Skeletal muscle tissue (tissue), 4 donors: ENCODE data around the gene GOLIM4. TPM values are rescaled to one million over a fixed set of nuclear protein-coding genes. Genes with fewer than 3 reads are reported as not detected.

Source experiments
- H3K27ac ChIP-seq: one replicate; pipeline ENCODE4 v1.7.0; 2013; ENCODE audit warnings: mild to moderate bottlenecking, low read depth, low read length, inconsistent platforms
- H3K27me3 ChIP-seq, 3 donors: one replicate each; pipeline ENCODE4 v1.7.0; 2013; ENCODE audit warnings: low read length in 3 of 3; ENCODE audit not compliant: control insufficient read depth in 3 of 3, insufficient read depth in 3 of 3
- H3K36me3 ChIP-seq, 3 donors: one replicate each; pipeline ENCODE4 v1.7.0; 2013; ENCODE audit warnings: low read length in 3 of 3; ENCODE audit not compliant: control insufficient read depth in 3 of 3, insufficient read depth in 3 of 3
- H3K4me1 ChIP-seq, 3 donors: one replicate each; pipeline ENCODE4 v1.7.0; 2013; ENCODE audit warnings: low read length in 3 of 3, mild to moderate bottlenecking in 3 of 3; ENCODE audit not compliant: control insufficient read depth in 3 of 3, insufficient read depth in 3 of 3
- H3K4me3 ChIP-seq, 3 donors: one replicate each; pipeline ENCODE4 v1.7.0; 2013; ENCODE audit warnings: low read length in 3 of 3
- H3K9ac ChIP-seq, 3 donors: one replicate each; pipeline ENCODE4 v1.7.0; 2013; ENCODE audit warnings: low read length in 3 of 3, mild to moderate bottlenecking in 3 of 3, moderate library complexity in 2 of 3, low read depth in 1 of 3
- H3K9me3 ChIP-seq, 3 donors: one replicate each; pipeline ENCODE4 v1.7.0; 2013; ENCODE audit warnings: low read length in 3 of 3; ENCODE audit not compliant: control insufficient read depth in 3 of 3
- total RNA-seq: library from RNA; depleted of rRNA; stranded (reverse); fragments of >200 nt; gene quantifications from one replicate; pipeline ENCODE4 v1.2.3, GENCODE V29; 2014
- donor health status: Osteomylitis.

The GOLIM4 gene
- total RNA-seq, 1 donor from 2014 or later: 23.5 TPM

DNA sequence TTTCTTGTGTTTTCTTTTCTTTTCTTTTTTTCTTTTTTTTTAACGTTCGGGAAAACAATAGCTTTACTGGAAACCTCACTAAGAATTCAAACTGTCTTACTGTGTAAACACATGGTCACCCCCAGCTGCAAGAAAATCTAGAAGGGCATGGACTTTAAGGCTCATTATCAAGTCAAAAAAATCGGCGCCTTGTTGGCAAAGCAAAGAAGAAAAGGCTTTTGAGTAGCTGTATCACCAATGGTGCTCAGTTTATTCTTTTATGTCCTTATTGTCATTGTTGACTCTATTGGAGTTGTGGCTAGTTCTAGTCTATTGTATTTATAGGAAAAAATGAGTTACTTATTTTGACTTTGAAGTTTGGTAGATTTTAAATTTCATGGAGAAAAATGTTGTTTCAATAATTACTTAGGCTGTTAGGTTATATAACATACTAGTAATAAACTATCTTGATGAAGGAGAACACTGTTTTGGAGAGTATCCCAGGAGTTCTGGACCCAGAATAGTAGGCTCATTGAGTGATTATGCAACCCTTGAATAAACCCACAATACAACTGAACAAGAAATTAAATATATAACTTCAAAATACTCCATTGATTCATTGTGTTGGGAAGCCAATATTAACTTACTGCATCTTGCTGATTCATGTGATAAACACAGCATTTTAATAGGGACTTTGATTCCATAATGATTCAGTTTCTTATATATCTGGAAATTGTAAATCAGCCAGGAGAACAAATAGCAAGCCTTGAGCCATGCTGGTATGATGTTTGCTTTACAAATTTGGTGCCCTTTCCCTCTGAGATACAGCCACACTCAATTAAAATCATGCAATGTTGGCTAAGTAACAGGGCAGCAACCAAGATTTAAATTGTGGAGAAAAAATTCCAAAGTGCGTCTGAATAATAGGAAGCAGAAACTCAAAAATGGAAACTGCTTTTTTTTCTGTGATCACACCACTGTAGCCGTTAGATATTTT, 27.8 kb upstream of the GOLIM4 start:
- Histone ChIP-seq H3K27me3 (no peaks in the 10 kb centered on the region), H3K9ac (no peak overlapping the region), H3K4me1 (peaks cover 0 to 16% (median 3%) of the 10 kb centered on the region in 3 donors), H3K27ac (no peak overlapping the region), H3K9me3 (no peaks in the 10 kb centered on the region), H3K4me3 (no peak overlapping the region), H3K36me3 (no peaks in the 10 kb centered on the region)

DNA sequence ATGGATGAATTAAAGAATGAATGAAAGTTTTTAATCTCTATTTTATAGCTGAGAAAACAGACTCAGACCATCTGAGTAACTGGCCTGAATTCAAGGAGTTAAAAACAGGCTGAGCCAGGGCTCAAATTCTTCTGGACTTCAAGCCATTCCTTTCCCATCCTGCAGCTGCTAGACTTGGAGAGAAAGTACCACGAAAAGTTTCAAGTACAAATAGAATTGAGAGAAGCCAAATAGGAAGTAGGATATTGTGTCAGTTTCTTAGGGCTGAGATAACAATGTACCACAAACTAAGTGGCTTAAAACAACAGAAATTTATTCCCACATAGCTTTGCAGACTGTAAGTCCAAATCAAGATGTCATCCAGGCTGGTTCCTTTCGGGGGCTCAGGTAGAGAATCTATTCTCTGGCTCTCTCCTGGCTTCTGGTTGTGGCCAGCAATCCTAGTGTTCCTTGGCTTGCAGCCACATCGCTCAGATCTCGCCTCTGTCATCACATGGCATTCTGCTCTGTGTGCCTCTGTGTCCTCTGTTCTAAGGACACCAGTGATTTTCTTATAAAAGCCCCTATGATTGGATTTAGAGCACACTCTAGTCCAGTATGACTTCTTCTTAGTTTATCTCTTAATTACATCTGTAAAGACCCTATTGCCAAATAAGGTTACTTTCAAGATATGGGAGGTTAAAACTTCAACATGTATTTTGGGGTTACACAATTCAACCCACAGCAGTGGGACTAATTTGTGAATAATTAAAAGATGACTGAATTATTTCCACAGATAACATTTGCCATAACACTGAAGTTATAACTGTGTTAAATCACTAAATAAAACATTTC, 25.7 kb upstream of the GOLIM4 start:
- peak overlapping the region; percentile 22 for H3K27ac ChIP-seq
- no peaks in the 10 kb centered on the region for H3K36me3 ChIP-seq
- peak overlapping the region in 1 of 3 donors; percentile 49 for H3K4me3 ChIP-seq
- H3K4me1 ChIP-seq: peaks cover 0 to 16% (median 3%) of the 10 kb centered on the region in 3 donors
- H3K27me3 ChIP-seq: no peaks in the 10 kb centered on the region
- no peaks in the 10 kb centered on the region for H3K9me3 ChIP-seq
- no peak overlapping the region for H3K9ac ChIP-seq

DNA sequence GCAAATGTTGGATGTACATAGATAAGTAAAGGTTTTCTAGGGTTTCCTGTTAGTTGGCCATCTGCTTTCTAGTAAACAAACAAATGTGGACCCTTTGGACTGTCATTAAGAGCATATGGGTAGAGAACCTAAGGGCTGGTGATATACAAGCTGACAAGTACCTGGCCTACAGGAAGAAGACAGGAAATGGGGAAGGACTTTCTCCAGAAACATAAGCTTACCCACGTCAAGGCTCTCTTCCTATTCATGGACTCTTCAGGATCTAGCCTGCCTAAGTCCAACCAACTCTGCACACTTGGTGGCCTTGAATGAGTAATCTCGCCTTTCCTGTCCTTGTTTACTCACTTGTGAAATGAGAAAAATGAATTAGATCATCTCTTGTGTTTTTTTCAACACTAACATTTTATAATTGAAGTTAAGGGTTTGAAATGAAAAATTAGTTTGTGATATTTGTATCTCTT, 22.2 kb upstream of the GOLIM4 start:
- H3K9me3 ChIP-seq: no peaks in the 10 kb centered on the region
- no peak overlapping the region for H3K9ac ChIP-seq
- peaks cover 0 to 9% (median 3%) of the 10 kb centered on the region in 3 donors for H3K4me1 ChIP-seq
- H3K27me3 ChIP-seq: no peaks in the 10 kb centered on the region
- H3K36me3 ChIP-seq: no peaks in the 10 kb centered on the region
- H3K4me3 ChIP-seq: no peak overlapping the region
- H3K27ac ChIP-seq: no peak overlapping the region

DNA sequence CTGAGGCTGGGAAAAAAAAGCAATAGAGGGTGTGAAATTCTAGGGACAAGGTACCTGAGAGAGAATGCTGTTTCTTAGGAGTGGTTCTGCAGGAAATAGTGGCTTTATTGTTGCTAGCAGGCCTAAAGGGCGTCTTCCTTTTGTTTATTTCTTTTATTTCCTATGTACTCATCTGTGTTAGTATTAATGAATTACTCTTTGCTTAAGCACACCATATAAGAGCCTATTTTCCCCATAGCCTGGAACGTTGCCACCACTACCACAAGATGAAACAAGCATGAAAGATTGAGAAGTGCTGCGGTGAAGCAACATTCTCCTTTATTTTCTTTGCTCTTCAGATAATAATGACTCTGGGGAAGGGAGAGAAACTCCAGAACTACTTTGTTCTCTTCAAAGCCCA, 21.3 kb upstream of the GOLIM4 start:
- Histone ChIP-seq H3K27ac (no peak overlapping the region), H3K36me3 (no peaks in the 10 kb centered on the region), H3K4me1 (peaks cover 0 to 9% (median 3%) of the 10 kb centered on the region in 3 donors), H3K9ac (no peak overlapping the region), H3K4me3 (no peak overlapping the region), H3K9me3 (no peaks in the 10 kb centered on the region), H3K27me3 (no peaks in the 10 kb centered on the region)

DNA sequence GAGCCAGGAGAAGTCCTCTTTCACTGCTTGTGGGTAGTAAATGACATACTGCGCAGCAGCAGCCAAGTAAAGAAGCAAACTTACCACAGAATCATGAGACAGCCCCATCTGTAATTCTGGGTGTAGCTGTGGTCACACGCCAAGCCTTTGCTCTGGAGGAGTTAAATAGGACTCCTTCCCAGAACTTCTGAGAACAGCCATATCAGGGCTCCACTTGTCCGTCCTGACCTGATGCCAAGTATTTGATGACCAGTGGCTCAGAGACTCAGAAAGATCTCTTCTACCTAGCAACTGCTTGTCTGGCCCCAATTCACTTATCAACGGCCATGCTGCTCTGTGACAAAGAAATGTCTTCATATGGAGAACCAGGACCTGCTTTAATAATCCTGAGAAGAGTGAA, 20.6 kb upstream of the GOLIM4 start:
- Histone ChIP-seq H3K4me3 (peak overlapping the region in 1 of 3 donors; percentile 11), H3K9ac (no peak overlapping the region), H3K27ac (peak overlapping the region; percentile 34), H3K36me3 (no peaks in the 10 kb centered on the region), H3K4me1 (peaks cover 0 to 3% (median 0%) of the 10 kb centered on the region in 3 donors), H3K27me3 (no peaks in the 10 kb centered on the region), H3K9me3 (no peaks in the 10 kb centered on the region)

DNA sequence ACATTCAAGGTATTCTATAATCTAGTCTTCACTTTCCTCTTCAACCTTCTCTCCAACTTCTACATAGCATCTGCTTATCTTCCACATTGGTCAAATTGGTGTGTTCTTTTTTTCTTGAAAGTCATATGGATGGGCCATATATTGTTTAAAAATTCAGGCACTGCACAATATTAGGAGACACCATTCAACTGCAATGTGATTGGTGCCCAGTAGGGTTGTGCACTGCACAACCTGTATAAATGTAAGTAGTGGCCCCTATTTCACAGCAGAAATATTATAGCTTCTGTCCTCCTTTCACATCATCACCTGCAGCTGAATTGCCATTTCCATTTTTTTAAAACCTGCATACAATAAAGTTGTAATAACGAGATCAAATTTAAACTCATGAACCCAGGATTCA, 18.1 kb upstream of the GOLIM4 start:
- Histone ChIP-seq H3K9ac (no peak overlapping the region), H3K27ac (no peak overlapping the region), H3K9me3 (no peaks in the 10 kb centered on the region)

DNA sequence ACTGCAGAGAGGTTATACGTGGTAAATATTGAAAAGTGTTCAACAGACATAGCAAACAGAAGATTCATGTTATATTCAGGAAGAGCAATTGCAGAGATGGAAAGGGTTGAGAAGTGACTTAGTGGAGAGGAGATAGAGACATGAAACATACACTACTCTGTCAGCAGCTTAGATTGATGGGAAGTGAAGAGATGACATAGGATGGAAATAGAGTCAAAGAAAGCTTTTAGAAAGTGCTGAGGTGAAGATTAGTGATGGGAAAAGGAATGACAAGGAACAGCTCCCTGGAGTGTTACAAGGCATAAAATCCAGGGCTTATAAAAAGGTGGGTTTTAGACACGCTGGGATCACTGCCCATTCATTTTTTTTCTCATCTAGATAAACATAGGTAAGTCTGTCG, 17.2 kb upstream of the GOLIM4 start:
- no peaks in the 10 kb centered on the region for H3K4me1 ChIP-seq
- H3K27ac ChIP-seq: no peak overlapping the region
- H3K9ac ChIP-seq: no peak overlapping the region
- H3K4me3 ChIP-seq: no peak overlapping the region
- no peaks in the 10 kb centered on the region for H3K9me3 ChIP-seq
- H3K36me3 ChIP-seq: no peaks in the 10 kb centered on the region
- H3K27me3 ChIP-seq: no peaks in the 10 kb centered on the region

More for the DNA sequence above, 18.1 kb upstream of the GOLIM4 start:
- no peaks in the 10 kb centered on the region for H3K27me3 ChIP-seq
- no peaks in the 10 kb centered on the region for H3K4me1 ChIP-seq
- H3K4me3 ChIP-seq: no peak overlapping the region
- H3K36me3 ChIP-seq: no peaks in the 10 kb centered on the region

DNA sequence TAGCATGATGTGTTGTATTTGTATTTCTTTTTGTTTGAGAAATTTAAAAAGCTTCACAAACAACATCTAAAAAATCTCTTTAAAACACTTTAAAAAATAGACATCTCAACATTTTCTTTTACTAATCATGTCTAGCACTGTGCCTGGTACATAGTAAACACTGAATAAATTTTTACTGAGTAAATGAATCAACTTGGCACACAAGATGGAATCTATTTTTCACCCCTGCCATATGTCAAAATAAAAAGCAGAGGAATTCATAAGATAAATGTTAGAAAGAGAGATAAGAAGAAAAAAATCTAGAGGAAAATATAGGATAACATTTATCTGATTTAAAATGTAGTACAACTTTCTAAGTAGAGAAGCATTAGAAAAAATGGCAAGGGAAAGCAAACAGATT, 8.6 kb upstream of the GOLIM4 start:
- Histone ChIP-seq H3K27ac (no peak overlapping the region), H3K4me1 (no peaks in the 10 kb centered on the region), H3K27me3 (no peaks in the 10 kb centered on the region), H3K9ac (no peak overlapping the region), H3K4me3 (no peak overlapping the region), H3K36me3 (no peaks in the 10 kb centered on the region), H3K9me3 (no peaks in the 10 kb centered on the region)

DNA sequence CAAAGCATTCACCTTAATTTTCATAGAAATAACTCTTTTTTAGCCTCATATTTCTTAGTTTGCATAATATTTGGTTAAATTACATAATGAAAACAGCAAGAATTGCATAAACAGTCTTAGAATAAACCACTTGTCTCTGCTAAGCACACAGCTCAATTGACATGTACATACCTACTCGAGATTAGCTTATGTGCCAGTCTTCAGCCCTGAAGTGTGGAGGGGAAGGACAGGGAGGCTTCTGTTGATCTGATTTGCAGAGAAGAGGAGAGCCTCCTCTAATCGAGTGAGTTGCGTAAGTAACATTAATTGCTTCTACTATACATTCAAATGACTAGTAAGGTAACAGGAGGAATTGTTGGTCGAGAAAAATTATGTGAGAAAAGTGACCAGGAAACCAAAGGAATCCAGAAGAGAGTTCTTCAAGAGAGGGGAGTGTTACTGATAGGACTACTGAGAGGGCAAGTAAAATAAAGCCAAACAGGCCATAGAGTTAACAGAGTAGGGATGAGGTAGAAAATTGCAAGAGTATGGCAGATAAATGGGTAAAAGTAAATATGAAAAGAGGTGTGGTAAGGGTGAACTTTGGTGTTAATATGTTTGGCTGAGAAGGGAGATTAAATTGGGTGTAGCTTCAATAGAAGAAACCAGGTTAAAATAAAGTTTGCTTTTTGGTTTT, 7.1 kb upstream of the GOLIM4 start:
- Histone ChIP-seq H3K27ac (no peak overlapping the region), H3K9me3 (no peaks in the 10 kb centered on the region), H3K4me1 (no peaks in the 10 kb centered on the region)

More for the DNA sequence above, 7.1 kb upstream of the GOLIM4 start:
- Histone ChIP-seq H3K9ac (no peak overlapping the region), H3K27me3 (no peaks in the 10 kb centered on the region), H3K4me3 (no peak overlapping the region), H3K36me3 (no peaks in the 10 kb centered on the region)
